Panc1 (cell line): ENCODE data around the gene GREB1L. TPM values are rescaled to one million over a fixed set of nuclear protein-coding genes. Genes with fewer than 3 reads are reported as not detected.
"Not testable (repeated sequence)": the region's sequence is repeated elsewhere in the genome, so short reads cannot be mapped to it uniquely, and the experiment has no call there.

Source experiments
- ATAC-seq: fragments of 200-7000 bp; cut with Tn5 transposase; 2 replicates; pipeline ENCODE4 v1.9.1; 2020; ENCODE audit warnings: mild to moderate bottlenecking, moderate library complexity
- BruUV-seq: library from RNA; stranded (reverse); fragments of 400-500 nt; replicated peaks from 2 replicates; lab custom pipeline; 2021; lab: Mats Ljungman, UMichigan
- CTCF ChIA-PET: fragments of 300-600 bp; sonication (Branson Sonifier 250); formaldehyde crosslinking; loops from one replicate; lab custom pipeline; 2022; ENCODE audit warnings: antibody characterized with exemption; lab: Charles Lee
- POLR2A ChIA-PET: fragments of 300-600 bp; sonication (Branson Sonifier 250); formaldehyde crosslinking; loops from one replicate; lab custom pipeline; 2022; ENCODE audit warnings: antibody characterized with exemption; lab: Charles Lee
- DNase-seq: peaks from one replicate; pipeline ENCODE4 v3.0.0-alpha.2; 2010; ENCODE audit warnings: low read depth, low spot score
- H3K27ac ChIP-seq: 2 replicates; pipeline ENCODE4 v1.5.1; 2011; ENCODE audit warnings: mild to moderate bottlenecking, low read length, inconsistent platforms
- H3K27me3 ChIP-seq: fragments of 200-500 bp; sonication (Bioruptor generic); 2 replicates; pipeline ENCODE4 v1.6.0; 2014; ENCODE audit warnings: low read length, inconsistent platforms; ENCODE audit not compliant: control insufficient read depth, insufficient read depth
- H3K36me3 ChIP-seq: fragments of 200-500 bp; sonication (Bioruptor generic); 2 replicates; pipeline ENCODE4 v1.5.1; 2014; ENCODE audit warnings: inconsistent platforms, mild to moderate bottlenecking, low read length, moderate library complexity; ENCODE audit not compliant: control insufficient read depth, insufficient read depth
- H3K4me1 ChIP-seq: 2 replicates; pipeline ENCODE4 v1.5.1; 2011; ENCODE audit warnings: inconsistent platforms, mild to moderate bottlenecking, low read length, moderate library complexity; ENCODE audit not compliant: control insufficient read depth, insufficient read depth
- H3K4me3 ChIP-seq, 2 experiments: 2 replicates each; pipeline ENCODE4 v1.5.1; 2011 to 2012; ENCODE audit warnings: low read depth in 2 of 2, low read length in 2 of 2, mild to moderate bottlenecking in 2 of 2, inconsistent platforms in 1 of 2, moderate library complexity in 1 of 2
- H3K9me3 ChIP-seq: fragments of 200-500 bp; sonication (Bioruptor generic); 2 replicates; pipeline ENCODE4 v1.5.1; 2014; ENCODE audit warnings: low read depth, mild to moderate bottlenecking, inconsistent platforms, low read length, moderate library complexity; ENCODE audit not compliant: control insufficient read depth, insufficient read depth
- CTCF ChIP-seq: fragments of 450-650 bp; IDR thresholded peaks from 2 replicates; pipeline ENCODE4 v1.5.1; 2017; ENCODE audit warnings: mild to moderate bottlenecking
- POLR2AphosphoS5 ChIP-seq: IDR thresholded peaks from 2 replicates; pipeline ENCODE4 v1.6.1; 2012; ENCODE audit warnings: mild to moderate bottlenecking, low read depth, low read length, moderate library complexity
- REST ChIP-seq, 2 experiments: IDR thresholded peaks; 2 replicates each; pipeline ENCODE4 v1.6.1; 2011 to 2012; ENCODE audit warnings: low read depth in 2 of 2, control low read depth in 1 of 2, low read length in 1 of 2, mild to moderate bottlenecking in 1 of 2, moderate library complexity in 1 of 2; ENCODE audit not compliant: insufficient read depth in 1 of 2
- SIN3A ChIP-seq: IDR thresholded peaks from 2 replicates; pipeline ENCODE4 v1.6.1; 2012; ENCODE audit warnings: low read depth, mild to moderate bottlenecking, low read length, moderate library complexity, borderline replicate concordance; ENCODE audit not compliant: insufficient read depth
- TCF7L2 ChIP-seq: IDR thresholded peaks from 2 replicates; pipeline ENCODE4 v1.6.1; 2011; ENCODE audit warnings: mild to moderate bottlenecking, low read depth, low read length, inconsistent platforms
- in situ Hi-C: cut with HindIII; loops from 2 replicates; pipeline ENCODE4 v1.10.0; 2016; ENCODE audit warnings: low sequenced_read_pairs, low pct_unique_long_range_greater_than_20kb
- intact Hi-C: fragments of 100-400 bp; cut with micrococcal nuclease; formaldehyde crosslinking; loops from one replicate; pipeline ENCODE4 v1.10.0; 2022; ENCODE audit not compliant: unreplicated experiment
- total RNA-seq: library from RNA; stranded (reverse); gene quantifications from one replicate; pipeline ENCODE4 v1.2.1, GENCODE V29; 2021; ENCODE audit not compliant: unreplicated experiment

The GREB1L gene
- total RNA-seq, 1 experiment from 2014 or later: 11.0 TPM

- ChIA-PET POLR2A (no interaction called here), CTCF (no interaction called here)
- ATAC-seq (no peak), DNase-seq (no peak)
- no peaks in the 10 kb centered on the region for H3K9me3 ChIP-seq
- H3K4me3 ChIP-seq: no peak overlapping the region
- intact Hi-C loops (no loop called here), in situ Hi-C loops (no loop called here)
- no peak for TF ChIP-seq SIN3A
- no peak for TF ChIP-seq REST (IDR thresholded peaks at IDR 0.05; ENCODE audit: insufficient read depth in 1 of 2, low read depth in 2 of 2, low read length in 1 of 2)
- no peak for TF ChIP-seq CTCF
- no peak for TF ChIP-seq POLR2AphosphoS5
- no peak for TF ChIP-seq TCF7L2
- BruUV-seq: no TSS peak
- H3K4me1 ChIP-seq: no peaks in the 10 kb centered on the region
- no peaks in the 10 kb centered on the region for H3K27me3 ChIP-seq
- H3K27ac ChIP-seq: no peak overlapping the region
- no peaks in the 10 kb centered on the region for H3K36me3 ChIP-seq
Measured at GRCh38 chr18:21307578-21307977, 65.5 kb downstream of the GREB1L start.

GRCh38 chr18:21309248-21309647 lies 67.2 kb downstream of the GREB1L start:
- TF ChIP-seq REST (IDR thresholded peaks at IDR 0.05; ENCODE audit: insufficient read depth in 1 of 2, low read depth in 2 of 2, low read length in 1 of 2): no peak
- no TSS peak for BruUV-seq
- Histone ChIP-seq H3K4me1 (no peaks in the 10 kb centered on the region), H3K4me3 (no peak overlapping the region), H3K36me3 (no peaks in the 10 kb centered on the region), H3K27me3 (no peaks in the 10 kb centered on the region), H3K27ac (no peak overlapping the region), H3K9me3 (no peaks in the 10 kb centered on the region)
- ChIA-PET POLR2A (no interaction called here), CTCF (no interaction called here)
- in situ Hi-C loops (no loop called here), intact Hi-C loops (no loop called here)
- DNase-seq (no peak), ATAC-seq (no peak)

GRCh38 chr18:21311980-21312379 lies 69.9 kb downstream of the GREB1L start:
- H3K27ac ChIP-seq, DNase-seq, CTCF ChIA-PET, BruUV-seq, ATAC-seq, H3K27me3 ChIP-seq, in situ Hi-C loops, intact Hi-C loops, H3K4me3 ChIP-seq, POLR2A ChIA-PET, H3K36me3 ChIP-seq, H3K9me3 ChIP-seq: not testable (repeated sequence)
- H3K4me1 ChIP-seq: peaks cover 17% of the 10 kb centered on the region
